Measurements from ENCODE around the gene CCDC47. TPM values are rescaled to one million over a fixed set of nuclear protein-coding genes. Genes with fewer than 3 reads are reported as not detected.

CCDC47 gene, protein sequence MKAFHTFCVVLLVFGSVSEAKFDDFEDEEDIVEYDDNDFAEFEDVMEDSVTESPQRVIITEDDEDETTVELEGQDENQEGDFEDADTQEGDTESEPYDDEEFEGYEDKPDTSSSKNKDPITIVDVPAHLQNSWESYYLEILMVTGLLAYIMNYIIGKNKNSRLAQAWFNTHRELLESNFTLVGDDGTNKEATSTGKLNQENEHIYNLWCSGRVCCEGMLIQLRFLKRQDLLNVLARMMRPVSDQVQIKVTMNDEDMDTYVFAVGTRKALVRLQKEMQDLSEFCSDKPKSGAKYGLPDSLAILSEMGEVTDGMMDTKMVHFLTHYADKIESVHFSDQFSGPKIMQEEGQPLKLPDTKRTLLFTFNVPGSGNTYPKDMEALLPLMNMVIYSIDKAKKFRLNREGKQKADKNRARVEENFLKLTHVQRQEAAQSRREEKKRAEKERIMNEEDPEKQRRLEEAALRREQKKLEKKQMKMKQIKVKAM
- 88.9 to 149 TPM (median 97.5 TPM) in 5 replicates for total RNA-seq (2022; extraction: Qiagen RNA extraction)

DNA sequence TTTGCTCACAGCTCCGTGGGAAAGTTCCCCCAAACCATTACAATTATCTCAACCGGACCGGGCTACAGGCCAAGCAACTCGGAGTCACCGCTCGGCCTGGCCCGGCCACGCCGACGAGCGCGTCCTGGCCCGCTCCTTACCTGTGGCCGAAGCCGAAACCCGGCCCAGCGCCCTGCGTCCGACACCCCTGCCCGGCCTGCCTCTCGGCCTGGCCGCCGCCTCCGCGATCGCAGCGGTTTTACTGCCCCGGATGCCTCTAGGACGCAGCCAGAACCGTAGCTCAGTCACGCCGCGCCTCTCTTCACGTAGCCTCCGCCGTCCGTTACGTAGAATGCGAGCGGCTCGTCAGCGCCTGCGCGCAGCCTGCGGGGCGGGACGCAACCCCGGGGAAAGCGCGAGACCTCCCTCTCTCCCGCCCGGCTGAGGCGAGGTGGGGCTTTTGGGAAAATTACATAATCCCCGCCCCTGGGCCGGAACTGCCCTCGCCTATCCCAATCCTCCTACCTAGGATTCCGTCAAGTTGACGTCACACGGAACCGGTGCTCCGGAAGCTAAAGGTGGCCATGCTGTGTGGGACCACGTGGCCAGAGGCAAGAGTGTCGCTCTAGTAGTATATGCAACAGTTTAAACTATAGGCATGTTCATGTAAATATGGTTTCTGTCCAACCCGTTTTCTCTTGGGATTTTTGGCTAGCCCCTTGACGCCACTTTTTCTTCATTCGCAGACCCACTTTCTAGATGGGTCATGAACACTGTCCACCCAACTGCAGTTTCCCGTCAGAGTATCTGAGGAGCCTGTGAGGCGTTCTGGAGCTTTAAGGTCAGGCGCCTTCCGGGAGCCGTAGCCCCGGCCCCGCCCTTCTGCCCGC, at the start of gene CCDC47:
TSS of gene CCDC47 (minus strand) at position 326 of the 869 bp plus-strand sequence. CDS start 7,422 bp downstream, outside the sequence.

DNA sequence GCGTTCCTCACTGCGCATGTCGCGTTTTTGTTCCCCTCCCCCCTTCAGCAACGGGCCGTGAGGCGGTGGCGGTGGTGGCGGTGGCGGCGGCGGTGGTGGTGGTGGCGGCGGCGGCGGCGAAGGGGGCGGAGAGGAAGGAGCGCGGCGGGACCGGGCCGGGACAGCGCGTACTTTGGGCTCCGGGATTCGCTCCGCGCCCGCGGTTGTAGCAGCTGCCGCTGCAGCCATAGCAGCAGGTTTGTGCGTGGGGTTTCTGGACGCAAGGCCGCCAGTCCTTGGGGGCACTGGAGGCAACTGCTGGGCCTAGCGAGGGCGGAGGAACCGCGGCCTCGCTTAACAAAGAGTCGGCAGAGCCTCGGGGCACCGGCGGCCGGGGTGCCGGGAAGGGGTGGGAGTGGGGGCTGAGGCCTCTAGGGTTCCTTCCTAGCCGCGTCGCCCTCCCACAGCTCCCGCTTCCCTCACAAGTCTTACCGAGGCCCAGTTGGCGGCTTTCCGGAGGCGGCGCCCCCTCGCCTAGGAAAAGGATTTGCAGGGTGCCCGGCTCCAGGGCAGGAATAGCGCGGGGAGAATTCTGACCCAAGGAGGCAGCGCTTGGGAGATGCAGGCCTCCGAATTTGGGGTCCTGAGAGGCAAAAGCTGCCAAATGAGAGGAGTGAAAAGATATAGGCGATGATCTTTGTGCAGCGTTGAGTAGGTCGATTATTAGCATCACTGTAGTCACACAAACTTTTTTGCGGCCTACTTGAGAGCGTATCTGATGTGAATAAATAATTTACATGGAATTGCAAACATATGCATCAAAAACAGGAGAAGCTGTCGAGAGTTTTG, 958 bp upstream of the CCDC47 start, which contains the start of gene DDX42:
TSS of gene DDX42 (plus strand) at position 30 of the 828 bp plus-strand sequence. CDS start 12,880 bp downstream, outside the sequence.

DNA sequence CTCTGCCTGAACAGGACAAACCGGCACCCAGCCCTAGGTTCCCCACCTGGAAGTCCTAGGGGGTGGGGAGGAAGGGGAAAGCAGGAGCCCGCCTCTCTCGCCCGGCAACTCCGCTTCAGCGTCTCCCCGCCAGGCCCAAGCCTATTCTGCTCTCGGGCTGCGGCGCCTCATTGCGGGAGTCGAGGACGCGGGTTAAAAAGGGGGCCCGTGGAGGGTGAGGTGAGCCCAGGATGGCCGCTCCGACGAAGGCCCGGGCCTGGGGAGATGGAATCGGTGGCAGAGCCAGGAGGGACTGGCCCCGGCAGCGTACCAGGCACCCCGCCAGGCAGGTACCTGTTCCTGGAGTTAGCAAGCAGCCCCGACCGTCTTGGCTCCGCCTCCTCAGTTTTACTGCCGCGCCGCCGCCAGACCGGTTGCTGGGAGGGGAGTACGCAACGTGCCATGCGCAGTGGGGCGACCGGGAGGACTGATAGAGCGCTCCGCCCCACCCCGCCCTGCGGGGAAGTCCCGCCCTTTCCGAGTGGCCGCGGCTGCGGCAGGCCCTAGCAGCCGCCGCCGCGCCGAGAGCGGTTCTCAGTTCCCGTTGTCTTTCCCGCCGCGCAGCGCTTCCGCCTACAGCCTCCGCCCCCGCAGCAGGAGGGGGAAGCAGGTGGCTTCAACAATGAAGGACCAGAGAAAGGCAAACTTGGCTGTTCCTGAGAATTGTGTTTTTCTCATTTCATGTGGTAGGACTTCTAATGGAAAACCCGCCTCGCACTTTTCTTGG, 31.8 kb downstream of the CCDC47 start, which contains the start of gene STRADA:
TSS of gene STRADA (minus strand) at position 392 of the 766 bp plus-strand sequence. CDS start 13,430 bp downstream, outside the sequence.

DNA sequence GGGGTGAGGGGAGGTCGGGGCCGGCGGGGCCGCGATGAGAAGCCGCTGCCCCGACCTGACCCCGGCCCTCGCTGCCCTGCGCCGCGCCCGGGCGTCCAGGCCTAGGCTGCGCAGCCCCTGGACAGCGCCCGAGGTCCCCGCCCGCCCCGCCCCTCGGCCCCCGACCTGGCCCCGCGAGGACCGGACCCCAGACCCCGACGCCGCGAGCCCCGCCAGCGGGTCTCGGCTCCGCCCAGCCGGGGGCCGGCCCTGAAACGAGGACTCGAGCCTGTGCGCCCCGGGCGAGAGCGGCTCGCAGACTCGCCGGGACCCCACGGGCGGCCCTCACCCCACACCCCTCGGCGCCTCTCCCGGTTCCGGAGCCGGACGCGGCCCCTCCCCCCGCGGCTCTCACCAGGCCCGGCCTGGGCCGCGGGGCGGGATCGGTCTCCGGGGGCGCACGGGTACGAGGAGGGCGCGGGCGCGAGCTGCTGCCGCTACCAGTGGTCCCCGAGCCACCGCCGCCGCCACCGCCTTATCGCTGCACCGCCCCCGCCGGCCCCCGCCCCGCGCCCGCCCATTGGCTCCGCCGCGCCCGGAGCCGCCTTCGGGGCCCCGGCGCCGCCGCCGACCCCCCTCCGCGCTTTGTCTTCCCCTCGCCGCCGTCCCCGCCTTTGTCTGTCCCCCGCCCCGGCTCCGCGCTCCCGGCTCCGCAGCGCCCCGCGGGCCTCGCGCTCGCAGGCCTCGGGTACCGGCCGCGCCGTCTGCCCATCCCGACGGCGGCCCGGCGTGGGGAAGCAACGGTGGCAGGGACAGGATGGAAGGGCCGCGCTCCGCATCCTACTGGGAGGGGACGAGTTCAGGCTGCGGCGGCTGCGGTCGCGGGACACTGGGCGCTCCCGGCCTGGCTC, 73.5 kb downstream of the CCDC47 start, which contains the start of gene LIMD2:
TSS of gene LIMD2 (minus strand) at position 488 of the 890 bp plus-strand sequence. CDS start 827 bp downstream, outside the sequence.

Other genes starting within 250 kb of the CCDC47 start
- gene DCAF7, start 223.1 kb downstream of the CCDC47 start, total RNA-seq (2022; extraction: Qiagen RNA extraction), result 50.0 to 63.4 TPM (median 57.5 TPM) in 5 replicates
- 48.5 to 56.3 TPM (median 54.6 TPM) in 5 replicates for gene TACO1, start 172.7 kb downstream of the CCDC47 start, total RNA-seq (2022; extraction: Qiagen RNA extraction)
- 13.2 to 19.5 TPM (median 17.5 TPM) in 5 replicates for gene MAP3K3, start 151.2 kb downstream of the CCDC47 start, total RNA-seq (2022; extraction: Qiagen RNA extraction)
- gene LIMD2, start 73.5 kb downstream of the CCDC47 start, total RNA-seq (2022; extraction: Qiagen RNA extraction), result 8.6 to 13.1 TPM (median 11.4 TPM) in 5 replicates
- 24.4 to 28.1 TPM (median 26.4 TPM) in 5 replicates for gene STRADA, start 31.8 kb downstream of the CCDC47 start, total RNA-seq (2022; extraction: Qiagen RNA extraction)
- gene DDX42, start 573 bp upstream of the CCDC47 start, total RNA-seq (2022; extraction: Qiagen RNA extraction), result 90.8 to 118 TPM (median 92.2 TPM) in 5 replicates
- gene PSMC5, start 53.8 kb upstream of the CCDC47 start, total RNA-seq (2022; extraction: Qiagen RNA extraction), result 207 to 230 TPM (median 219 TPM) in 5 replicates
- 49.9 to 68.9 TPM (median 53.1 TPM) in 5 replicates for gene FTSJ3, start 54.1 kb upstream of the CCDC47 start, total RNA-seq (2022; extraction: Qiagen RNA extraction)
- 52.5 to 63.2 TPM (median 58.6 TPM) in 5 replicates for gene SMARCD2, start 69.1 kb upstream of the CCDC47 start, total RNA-seq (2022; extraction: Qiagen RNA extraction)
- not detected in 5 replicates for gene CSH2, start 100.1 kb upstream of the CCDC47 start, total RNA-seq (2022; extraction: Qiagen RNA extraction)
- gene GH2, start 108.3 kb upstream of the CCDC47 start, total RNA-seq (2022; extraction: Qiagen RNA extraction), result not detected in 5 replicates
- gene CSH1, start 123.0 kb upstream of the CCDC47 start, total RNA-seq (2022; extraction: Qiagen RNA extraction), result not detected in 5 replicates
- gene CSHL1, start 137.7 kb upstream of the CCDC47 start, total RNA-seq (2022; extraction: Qiagen RNA extraction), result not detected in 5 replicates
- gene GH1, start 145.2 kb upstream of the CCDC47 start, total RNA-seq (2022; extraction: Qiagen RNA extraction), result not detected in 5 replicates
- gene CD79B, start 158.7 kb upstream of the CCDC47 start, total RNA-seq (2022; extraction: Qiagen RNA extraction), result 0.08 to 0.09 TPM in 2 of 5 replicates, not detected in the others
- gene SCN4A, start 199.3 kb upstream of the CCDC47 start, total RNA-seq (2022; extraction: Qiagen RNA extraction), result 0.03 to 0.15 TPM (median 0.07 TPM) in 5 replicates
- gene PRR29, start 224.8 kb upstream of the CCDC47 start, total RNA-seq (2022; extraction: Qiagen RNA extraction), result 0.46 to 0.89 TPM (median 0.53 TPM) in 5 replicates
- gene ICAM2, start 247.0 kb upstream of the CCDC47 start, total RNA-seq (2022; extraction: Qiagen RNA extraction), result not detected in 5 replicates

All from A549 treated with Hydrocortisone at 1 μM for 4 hours (cell line).